Breast epithelium (tissue), 4 donors: ENCODE measurements around the gene GNAO1. TPM values are rescaled to one million over a fixed set of nuclear protein-coding genes. Genes with fewer than 3 reads are reported as not detected.

Experiments
- DNase-seq, 2 donors: peaks; one replicate each; pipeline ENCODE4 v3.0.0-alpha.2; 2019; ENCODE audit warnings: low spot score in 2 of 2
- H3K27ac ChIP-seq, 2 donors: fragments of 200-600 bp; sonication (generic) in 1 of 2; one replicate each; pipeline ENCODE4 v1.5.1; 2016 to 2019; ENCODE audit warnings: mild to moderate bottlenecking in 1 of 2
- H3K27me3 ChIP-seq, 2 donors: fragments of 200-600 bp; sonication (generic) in 1 of 2; one replicate each; pipeline versions ENCODE4 v1.5.1 to v1.6.0; 2017 to 2019; ENCODE audit warnings: control low read depth in 1 of 2, mild to moderate bottlenecking in 1 of 2
- H3K36me3 ChIP-seq: fragments of 200-600 bp; one replicate; pipeline ENCODE4 v1.5.1; 2019
- H3K4me1 ChIP-seq, 2 donors: fragments of 200-600 bp; sonication (generic); one replicate each; pipeline ENCODE4 v1.5.1; 2016 to 2019; ENCODE audit warnings: control low read depth in 1 of 2
- H3K4me3 ChIP-seq, 3 donors: fragments of 200-600 bp; sonication (generic); 1 replicate in 2 of 3; 2 replicates in 1 of 3; pipeline ENCODE4 v1.5.1; 2016 to 2019; ENCODE audit warnings: mild to moderate bottlenecking in 3 of 3, moderate library complexity in 2 of 3
- H3K9me3 ChIP-seq, 2 donors: fragments of 200-600 bp; sonication (generic) in 1 of 2; one replicate each; pipeline ENCODE4 v1.5.1; 2016 to 2019; ENCODE audit warnings: control low read depth in 1 of 2
- CTCF ChIP-seq, 3 donors: fragments of 450-650 bp; IDR thresholded peaks; one replicate each; pipeline ENCODE4 v1.5.1; 2016 to 2017; ENCODE audit warnings: antibody characterized with exemption in 3 of 3, mild to moderate bottlenecking in 3 of 3, moderate library complexity in 3 of 3
- POLR2A ChIP-seq: fragments of 450-650 bp; IDR thresholded peaks from one replicate; pipeline ENCODE4 v1.6.1; 2016; ENCODE audit warnings: antibody characterized with exemption, mild to moderate bottlenecking, moderate library complexity
- POLR2AphosphoS5 ChIP-seq, 3 donors: sonication (generic); formaldehyde crosslinking; IDR thresholded peaks; one replicate each; pipeline ENCODE4 v1.6.1; 2017; ENCODE audit warnings: antibody characterized with exemption in 3 of 3
- intact Hi-C: fragments of 100-400 bp; cut with DNase I; formaldehyde crosslinking; loops from one replicate; pipeline ENCODE4 v1.15.1; 2023; ENCODE audit warnings: low total_unique reads
- total RNA-seq, 3 donors: library from RNA; depleted of rRNA; stranded (reverse); fragments of >200 nt; gene quantifications; one replicate each; pipeline ENCODE4 v1.1.0, GENCODE V29; 2016

Gene GNAO1
- total RNA-seq, 3 donors from 2014 or later = 0.96 to 1.9 (median 0.98) TPM

- Histone ChIP-seq H3K27ac (no peak overlapping the region), H3K9me3 (no peaks in the 10 kb centered on the region), H3K4me3 (no peak overlapping the region), H3K36me3 (no peaks in the 10 kb centered on the region), H3K27me3 (peaks cover 0 to 4% of the 10 kb centered on the region in 2 donors), H3K4me1 (no peaks in the 10 kb centered on the region)
- intact Hi-C loops = no loop called here
- TF ChIP-seq POLR2AphosphoS5 (IDR thresholded peaks at IDR 0.05) (no peak), POLR2A (no peak), CTCF (IDR thresholded peaks at IDR 0.05) (no peak)
- DNase-seq = no peak
Measured at GRCh38 chr16:56212144-56212543, 20.9 kb downstream of the GNAO1 start.

DNA sequence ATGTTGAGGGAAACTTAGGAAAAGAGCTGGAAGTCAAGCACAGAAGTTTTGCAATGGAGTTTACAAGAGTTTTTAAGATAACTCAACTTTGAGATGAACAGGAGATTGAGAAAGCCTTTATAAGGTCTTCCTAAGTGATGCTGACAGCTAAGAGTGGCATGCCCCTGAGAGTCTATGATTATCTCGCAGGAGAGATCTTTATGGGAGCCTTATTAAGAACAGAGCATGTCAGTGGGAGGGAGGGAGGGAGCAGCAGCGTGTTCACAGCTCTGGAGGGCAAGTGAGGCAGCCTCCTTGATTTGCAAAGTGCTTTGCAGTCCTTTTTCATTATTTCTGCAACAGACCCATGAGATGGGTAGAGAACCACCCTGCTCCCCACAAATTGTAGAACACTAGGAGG, 30.7 kb downstream of the GNAO1 start:
- intact Hi-C loops = no loop called here
- no peak for TF ChIP-seq CTCF (IDR thresholded peaks at IDR 0.05)
- no peak for TF ChIP-seq POLR2A
- no peak for TF ChIP-seq POLR2AphosphoS5 (IDR thresholded peaks at IDR 0.05)
- Histone ChIP-seq H3K36me3 (no peaks in the 10 kb centered on the region), H3K9me3 (no peaks in the 10 kb centered on the region), H3K27me3 (no peaks in the 10 kb centered on the region), H3K4me3 (no peak overlapping the region), H3K4me1 (no peaks in the 10 kb centered on the region), H3K27ac (no peak overlapping the region)
- DNase-seq = no peak

DNA sequence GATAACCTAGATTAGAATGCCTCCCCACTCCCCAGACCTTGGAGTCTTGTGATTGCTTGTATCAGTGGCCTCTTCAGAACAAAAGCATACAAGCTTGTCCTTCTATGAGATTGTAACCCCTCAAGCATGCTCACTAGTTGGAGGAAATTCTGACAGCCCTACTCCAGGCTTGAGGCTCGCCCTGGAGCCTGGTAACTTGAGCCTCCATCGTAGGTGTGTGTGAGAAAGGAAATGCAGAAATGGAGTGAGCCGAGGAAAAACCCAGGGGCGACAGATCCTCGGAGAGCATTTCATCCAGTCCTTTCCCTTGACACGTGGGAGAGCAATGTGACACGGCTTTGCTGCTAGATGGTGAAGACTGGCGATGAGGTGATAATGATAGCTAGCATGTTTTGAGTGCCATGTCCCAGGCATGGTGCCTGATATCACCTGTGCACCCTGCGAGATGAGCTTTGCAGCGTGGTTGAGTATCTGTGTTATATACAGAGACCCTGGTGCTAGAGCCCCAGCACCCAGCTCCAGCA, 31.2 kb downstream of the GNAO1 start:
- Histone ChIP-seq H3K36me3 (no peaks in the 10 kb centered on the region), H3K27me3 (no peaks in the 10 kb centered on the region), H3K27ac (no peak overlapping the region), H3K4me3 (no peak overlapping the region), H3K9me3 (no peaks in the 10 kb centered on the region), H3K4me1 (no peaks in the 10 kb centered on the region)
- no peak for DNase-seq
- intact Hi-C loops = no loop called here
- TF ChIP-seq POLR2A = no peak
- TF ChIP-seq CTCF (IDR thresholded peaks at IDR 0.05) = no peak
- TF ChIP-seq POLR2AphosphoS5 (IDR thresholded peaks at IDR 0.05) = no peak

GRCh38 chr16:56225017-56225742, 33.9 kb downstream of the GNAO1 start:
- no peak for DNase-seq
- no peak overlapping the region for H3K27ac ChIP-seq
- intact Hi-C loops = no loop called here
- no peak for TF ChIP-seq POLR2A
- TF ChIP-seq CTCF (IDR thresholded peaks at IDR 0.05) = no peak
- TF ChIP-seq POLR2AphosphoS5 (IDR thresholded peaks at IDR 0.05) = no peak
- no peaks in the 10 kb centered on the region for H3K4me1 ChIP-seq
- H3K4me3 ChIP-seq = no peak overlapping the region
- H3K27me3 ChIP-seq = no peaks in the 10 kb centered on the region
- H3K36me3 ChIP-seq = no peaks in the 10 kb centered on the region
- no peaks in the 10 kb centered on the region for H3K9me3 ChIP-seq

- Histone ChIP-seq H3K4me3 (no peak overlapping the region), H3K36me3 (no peaks in the 10 kb centered on the region), H3K27ac (no peak overlapping the region), H3K9me3 (no peaks in the 10 kb centered on the region), H3K27me3 (no peaks in the 10 kb centered on the region), H3K4me1 (no peaks in the 10 kb centered on the region)
- intact Hi-C loops = no loop called here
- no peak for DNase-seq
- TF ChIP-seq CTCF (IDR thresholded peaks at IDR 0.05) = no peak
- TF ChIP-seq POLR2A = no peak
- no peak for TF ChIP-seq POLR2AphosphoS5 (IDR thresholded peaks at IDR 0.05)
Measured at GRCh38 chr16:56226187-56226586, 34.9 kb downstream of the GNAO1 start.
